Measurements from ENCODE around the gene ACAP3. TPM values are rescaled to one million over a fixed set of nuclear protein-coding genes. Genes with fewer than 3 reads are reported as not detected.

ACAP3 gene
- total and polyA plus RNA-seq, 2 experiments from 2014 or later, result 8.1 to 31.9 TPM

- Histone ChIP-seq H2AFZ (no peak overlapping the region), H4K20me1 (replicated peaks; ENCODE audit: insufficient read depth) (peaks cover 25% of the 10 kb centered on the region), H3F3A (replicated peaks; ENCODE audit: low read depth) (peaks cover 18% of the 10 kb centered on the region; the same call in 1 of the 2 replicates), H3K4me3 (no peak overlapping the region), H3K27ac (ENCODE audit: low read depth) (0 out of 2 replicates have a peak overlapping the region, but pooled peaks have one; percentile 69), H3K4me1 (ENCODE audit: insufficient read depth) (peaks cover 7% of the 10 kb centered on the region; the same call in 1 of the 2 replicates), H3K9me2 (ENCODE audit: insufficient read depth) (no peaks in the 10 kb centered on the region), H3K36me3 (ENCODE audit: insufficient read depth) (peaks cover 8% of the 10 kb centered on the region; the same call in 1 of the 2 replicates), H3K27me3 (ENCODE audit: insufficient read depth) (no peaks in the 10 kb centered on the region), H3K79me2 (replicated peaks; ENCODE audit: insufficient read depth) (peaks cover 36% of the 10 kb centered on the region), H3K4me2 (no peak overlapping the region)
- Mint-ChIP-seq H3K4me1 (peaks cover 18% of the 10 kb centered on the region), H3K9me3 (no peaks in the 10 kb centered on the region; the same call in 2 of the 3 replicates), H3K36me3 (ENCODE audit: low read depth) (peaks cover 60% of the 10 kb centered on the region), H3K27ac (peak overlapping the region; percentile 91), H3K27me3 (ENCODE audit: insufficient read depth, low read depth, poor library complexity) (peaks cover 26% of the 10 kb centered on the region), H3K4me3 (peak overlapping the region; percentile 63)
- no peak for DNase-seq (ENCODE audit: low spot score)
- ATAC-seq, result no peak
- no peak for TF ChIP-seq ETS1 (IDR thresholded peaks at IDR 0.05)
Observed at GRCh38 chr1:1314678-1315335, 7.1 kb upstream of the ACAP3 start.

- Histone ChIP-seq H3K36me3 (ENCODE audit: insufficient read depth) (peaks cover 8% of the 10 kb centered on the region; the same call in 1 of the 2 replicates), H3K4me3 (no peak overlapping the region), H3F3A (replicated peaks; ENCODE audit: low read depth) (peaks cover 22% of the 10 kb centered on the region), H4K20me1 (replicated peaks; ENCODE audit: insufficient read depth) (peaks cover 25% of the 10 kb centered on the region), H3K27me3 (ENCODE audit: insufficient read depth) (no peaks in the 10 kb centered on the region), H3K79me2 (replicated peaks; ENCODE audit: insufficient read depth) (peaks cover 31% of the 10 kb centered on the region), H3K27ac (ENCODE audit: low read depth) (no peak overlapping the region), H3K4me2 (no peak overlapping the region), H2AFZ (no peak overlapping the region), H3K9me2 (ENCODE audit: insufficient read depth) (no peaks in the 10 kb centered on the region), H3K4me1 (ENCODE audit: insufficient read depth) (peaks cover 7% of the 10 kb centered on the region; the same call in 1 of the 2 replicates)
- peaks cover 55% of the 10 kb centered on the region for H3K36me3 Mint-ChIP-seq (ENCODE audit: low read depth)
- ATAC-seq, result no peak
- no peak overlapping the region for H3K27ac Mint-ChIP-seq
- H3K27me3 Mint-ChIP-seq (ENCODE audit: insufficient read depth, low read depth, poor library complexity), result peaks cover 24% of the 10 kb centered on the region
- H3K4me3 Mint-ChIP-seq, result no peak overlapping the region
- no peak for TF ChIP-seq ZNF462 (CRISPR knock-in tag; IDR thresholded peaks at IDR 0.05)
- TF ChIP-seq STAT1 (IDR thresholded peaks at IDR 0.05; ENCODE audit: unreplicated experiment), result no peak
- TF ChIP-seq JUNB (IDR thresholded peaks at IDR 0.05; ENCODE audit: unreplicated experiment), result no peak
- TF ChIP-seq POLR2AphosphoS5 (IDR thresholded peaks at IDR 0.05; ENCODE audit: low read depth), result no peak
- no peak for TF ChIP-seq ZNF114 (CRISPR knock-in tag; IDR thresholded peaks at IDR 0.05)
- TF ChIP-seq EZH2 (IDR thresholded peaks at IDR 0.05; ENCODE audit: low read depth, unreplicated experiment), result no peak
- peaks cover 18% of the 10 kb centered on the region for H3K4me1 Mint-ChIP-seq
- H3K9me3 Mint-ChIP-seq, result no peaks in the 10 kb centered on the region; the same call in 2 of the 3 replicates
- DNase-seq (ENCODE audit: low spot score), result no peak
Observed at GRCh38 chr1:1314237-1314586, 6.5 kb upstream of the ACAP3 start.

Data from GM23338 (cell line).